ENCODE results near the gene LAX1. TPM values are rescaled to one million over a fixed set of nuclear protein-coding genes. Genes with fewer than 3 reads are reported as not detected.
A peak's percentile ranks its signal among the peaks of the same experiment; 100 is the strongest.

Gene LAX1
- total RNA-seq (1 to 10 TPM in 2 of 5 donors, under 1 TPM in 2, not detected in 1; 0.45 to 2.8 (median 1.1) TPM), polyA plus RNA-seq (under 1 TPM in 2 of 3 donors, not detected in 1; 0.06 to 0.20 TPM)
- long read RNA-seq, donor 1 = 0 reads
- long read RNA-seq, donor 2, partial matches to known transcripts = 0 of 1 reads
- long read RNA-seq, donor 2, other reads (novel, unspliced or antisense) = 0 of 1 reads
- long read RNA-seq, donor 3 = 0 reads
- long read RNA-seq, donor 4 = 0 reads
- long read RNA-seq, donor 5 = 0 reads
- long read RNA-seq, donor 6 = 0 reads
- long read RNA-seq, donor 7, partial matches to known transcripts = 0 of 1 reads
- long read RNA-seq, donor 7, other reads (novel, unspliced or antisense) = 0 of 1 reads
- long read RNA-seq, donor 8 = 0 reads
- long read RNA-seq, donor 9 = 0 reads
- long read RNA-seq, donor 10 = 0 reads

- H3K4me1 ChIP-seq = peaks cover 6 to 18% (median 14%) of the 10 kb centered on the region in 4 donors
- no peaks in the 10 kb centered on the region for H3K9me3 ChIP-seq
- peak within 1 kb of the TSS; percentile 9 to 31 (median 25) for H3K4me3 ChIP-seq
- TF ChIP-seq POLR2AphosphoS5 (IDR thresholded peaks at IDR 0.05) (peak in 2 of 3 donors; percentile 52 to 74), EP300 (IDR thresholded peaks at IDR 0.05) (no peak)
- H3K36me3 ChIP-seq = no peaks in the 10 kb centered on the region
- peak within 1 kb of the TSS; percentile 29 to 73 (median 66) for H3K27ac ChIP-seq
- H3K27me3 ChIP-seq = no peaks in the 10 kb centered on the region
- peak; percentile 43 to 62 for DNase-seq
- WGBS, 5 donors = 59 to 64% (median 61%) methylated on average over 16 of the region's 16 CpGs
- intact Hi-C loops (cut with DNase I; ENCODE audit: low total_unique reads) = no loop called here
These were observed at the start of gene LAX1 for GRCh38 chr1:203765029-203765837. TSS of gene LAX1 (plus strand) at chr1:203765183. CDS start at chr1:203765566, 383 bp downstream.

- Histone ChIP-seq H3K9me3 (no peaks in the 10 kb centered on the region), H3K27ac (no peak overlapping the region), H3K4me3 (no peak overlapping the region), H3K27me3 (no peaks in the 10 kb centered on the region), H3K36me3 (peaks cover 28 to 98% (median 80%) of the 10 kb centered on the region in 4 donors), H3K4me1 (no peaks in the 10 kb centered on the region)
- WGBS, 5 donors = 75 to 96% (median 91%) methylated on average over 2 to 3 of the region's 3 CpGs
- intact Hi-C loops (cut with DNase I; ENCODE audit: low total_unique reads) = no loop called here
- TF ChIP-seq CTCF (IDR thresholded peaks at IDR 0.05) (no peak), POLR2A (IDR thresholded peaks at IDR 0.05) (no peak), POLR2AphosphoS5 (IDR thresholded peaks at IDR 0.05) (no peak), EP300 (IDR thresholded peaks at IDR 0.05) (no peak)
- DNase-seq = no peak
These were observed 47.9 kb upstream of the LAX1 start for GRCh38 chr1:203717120-203717519.

- Histone ChIP-seq H3K4me1 (no peaks in the 10 kb centered on the region), H3K27me3 (no peaks in the 10 kb centered on the region), H3K27ac (no peak overlapping the region), H3K4me3 (no peak overlapping the region), H3K36me3 (peaks cover 32 to 98% (median 82%) of the 10 kb centered on the region in 4 donors), H3K9me3 (no peaks in the 10 kb centered on the region)
- 74 to 85% (median 83%) methylated on average over 3 of the region's 3 CpGs for WGBS, 5 donors
- TF ChIP-seq POLR2AphosphoS5 (IDR thresholded peaks at IDR 0.05) (no peak), EP300 (IDR thresholded peaks at IDR 0.05) (no peak), CTCF (IDR thresholded peaks at IDR 0.05) (no peak), POLR2A (IDR thresholded peaks at IDR 0.05) (no peak)
- intact Hi-C loops (cut with DNase I; ENCODE audit: low total_unique reads) = no loop called here
- DNase-seq = no peak
These were observed 44.7 kb upstream of the LAX1 start for GRCh38 chr1:203720242-203720641.

GRCh38 chr1:203722909-203723308, 42.1 kb upstream of the LAX1 start:
- TF ChIP-seq POLR2AphosphoS5 (IDR thresholded peaks at IDR 0.05) (no peak), POLR2A (IDR thresholded peaks at IDR 0.05) (no peak)

GRCh38 chr1:203726417-203726867, 38.5 kb upstream of the LAX1 start:
- H3K9me3 ChIP-seq = no peaks in the 10 kb centered on the region
- no peak overlapping the region for H3K4me3 ChIP-seq
- DNase-seq = no peak
- WGBS, 5 donors = 61 to 86% (median 77%) methylated on average over 2 of the region's 2 CpGs
- H3K36me3 ChIP-seq = peaks cover 43 to 100% (median 98%) of the 10 kb centered on the region in 4 donors
- no peaks in the 10 kb centered on the region for H3K4me1 ChIP-seq
- intact Hi-C loops (cut with DNase I; ENCODE audit: low total_unique reads) = no loop called here
- H3K27me3 ChIP-seq = no peaks in the 10 kb centered on the region
- TF ChIP-seq POLR2AphosphoS5 (IDR thresholded peaks at IDR 0.05) = no peak
- no peak for TF ChIP-seq POLR2A (IDR thresholded peaks at IDR 0.05)
- TF ChIP-seq CTCF (IDR thresholded peaks at IDR 0.05) = no peak
- TF ChIP-seq EP300 (IDR thresholded peaks at IDR 0.05) = no peak
- H3K27ac ChIP-seq = no peak overlapping the region

More at GRCh38 chr1:203722909-203723308, 42.1 kb upstream of the LAX1 start:
- no peaks in the 10 kb centered on the region for H3K27me3 ChIP-seq
- H3K36me3 ChIP-seq = peaks cover 47 to 98% (median 97%) of the 10 kb centered on the region in 4 donors
- no peaks in the 10 kb centered on the region for H3K4me1 ChIP-seq
- no peak overlapping the region for H3K4me3 ChIP-seq
- H3K9me3 ChIP-seq = no peaks in the 10 kb centered on the region
- no peak for DNase-seq
- intact Hi-C loops (cut with DNase I; ENCODE audit: low total_unique reads) = no loop called here
- H3K27ac ChIP-seq = no peak overlapping the region
